Measurements from ENCODE around the gene CDCA8. TPM values are rescaled to one million over a fixed set of nuclear protein-coding genes. Genes with fewer than 3 reads are reported as not detected.

Gene CDCA8
- total and polyA plus RNA-seq, 9 donors = 0.11 to 1.9 (median 0.60) TPM

- intact Hi-C loops (cut with DNase I) = no loop called here
- Histone ChIP-seq H3K27me3 (no peaks in the 10 kb centered on the region), H3K27ac (no peak overlapping the region), H3K36me3 (no peaks in the 10 kb centered on the region), H3K4me3 (no peak overlapping the region), H3K9me3 (no peaks in the 10 kb centered on the region), H3K4me1 (ENCODE audit: insufficient read depth) (no peaks in the 10 kb centered on the region)
- TF ChIP-seq POLR2A (IDR thresholded peaks at IDR 0.05) (no peak), EP300 (IDR thresholded peaks at IDR 0.05) (no peak)
- TF ChIP-seq, protein P1, sequence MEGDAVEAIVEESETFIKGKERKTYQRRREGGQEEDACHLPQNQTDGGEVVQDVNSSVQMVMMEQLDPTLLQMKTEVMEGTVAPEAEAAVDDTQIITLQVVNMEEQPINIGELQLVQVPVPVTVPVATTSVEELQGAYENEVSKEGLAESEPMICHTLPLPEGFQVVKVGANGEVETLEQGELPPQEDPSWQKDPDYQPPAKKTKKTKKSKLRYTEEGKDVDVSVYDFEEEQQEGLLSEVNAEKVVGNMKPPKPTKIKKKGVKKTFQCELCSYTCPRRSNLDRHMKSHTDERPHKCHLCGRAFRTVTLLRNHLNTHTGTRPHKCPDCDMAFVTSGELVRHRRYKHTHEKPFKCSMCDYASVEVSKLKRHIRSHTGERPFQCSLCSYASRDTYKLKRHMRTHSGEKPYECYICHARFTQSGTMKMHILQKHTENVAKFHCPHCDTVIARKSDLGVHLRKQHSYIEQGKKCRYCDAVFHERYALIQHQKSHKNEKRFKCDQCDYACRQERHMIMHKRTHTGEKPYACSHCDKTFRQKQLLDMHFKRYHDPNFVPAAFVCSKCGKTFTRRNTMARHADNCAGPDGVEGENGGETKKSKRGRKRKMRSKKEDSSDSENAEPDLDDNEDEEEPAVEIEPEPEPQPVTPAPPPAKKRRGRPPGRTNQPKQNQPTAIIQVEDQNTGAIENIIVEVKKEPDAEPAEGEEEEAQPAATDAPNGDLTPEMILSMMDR (IDR thresholded peaks at IDR 0.05) = no peak
- 51 to 67% (median 55%) methylated on average over 16 to 17 of the region's 17 CpGs for WGBS, 3 donors
- DNase-seq = no peak
These were observed 25.2 kb upstream of the CDCA8 start for GRCh38 chr1:37667023-37667671.

DNA sequence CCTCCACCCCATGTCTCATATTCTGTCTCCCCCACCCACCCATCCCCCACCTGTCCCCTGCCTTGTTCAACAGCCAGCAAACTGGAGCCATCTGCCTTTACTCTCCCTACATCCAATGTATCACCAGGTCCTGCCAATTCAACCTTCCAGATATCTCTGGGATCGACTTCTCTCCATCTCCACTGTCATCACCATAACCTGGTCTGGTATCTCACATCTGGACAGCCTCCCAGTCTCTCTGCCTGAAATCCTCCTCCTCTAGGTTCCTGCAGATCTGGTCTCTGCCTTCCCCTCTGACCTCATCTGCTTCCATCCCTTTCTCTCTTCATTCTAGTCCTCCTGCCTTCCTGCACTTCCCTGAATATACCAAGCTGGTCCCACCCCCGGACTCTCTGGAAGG, 22.2 kb upstream of the CDCA8 start:
- H3K9me3 ChIP-seq = no peaks in the 10 kb centered on the region
- no peak overlapping the region for H3K4me3 ChIP-seq
- no peaks in the 10 kb centered on the region for H3K27me3 ChIP-seq
- no peaks in the 10 kb centered on the region for H3K36me3 ChIP-seq
- H3K27ac ChIP-seq = no peak overlapping the region
- no peak for DNase-seq
- WGBS, 3 donors = 42 to 62% (median 50%) methylated on average over 2 of the region's 2 CpGs
- intact Hi-C loops (cut with DNase I) = loop anchor here in 1 of 4 donors (5.0 to 10.0 kb wide), 2 partner anchors 68 to 215 kb away; no protein-coding TSS in a partner anchor
- no peaks in the 10 kb centered on the region for H3K4me1 ChIP-seq (ENCODE audit: insufficient read depth)
- TF ChIP-seq EP300 (IDR thresholded peaks at IDR 0.05) (no peak), POLR2A (IDR thresholded peaks at IDR 0.05) (no peak)
- TF ChIP-seq, protein P1 (IDR thresholded peaks at IDR 0.05) = no peak

DNA sequence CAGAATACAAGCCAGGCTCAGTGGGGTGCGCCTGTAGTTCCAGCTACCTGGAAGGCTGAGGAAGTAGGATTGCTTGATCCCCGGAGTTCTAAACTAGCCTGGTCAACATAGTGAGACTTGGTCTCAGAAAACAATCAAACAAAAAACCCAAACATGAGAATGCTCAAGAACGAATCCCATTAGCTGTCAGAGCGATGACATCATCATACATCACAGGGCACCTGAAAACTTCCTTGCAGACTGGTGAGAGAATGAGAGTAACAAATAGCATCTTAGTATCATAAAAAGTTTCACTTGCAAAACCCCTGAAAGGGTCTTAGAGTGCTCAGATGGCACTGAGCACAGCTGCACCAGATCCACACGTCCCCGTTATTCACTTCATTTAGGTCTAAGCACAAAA, 21.1 kb upstream of the CDCA8 start:
- Histone ChIP-seq H3K9me3 (no peaks in the 10 kb centered on the region), H3K4me1 (ENCODE audit: insufficient read depth) (peaks cover 4% of the 10 kb centered on the region), H3K36me3 (no peaks in the 10 kb centered on the region), H3K27me3 (no peaks in the 10 kb centered on the region), H3K4me3 (no peak overlapping the region), H3K27ac (no peak overlapping the region)
- intact Hi-C loops (cut with DNase I) = loop anchor here in 1 of 4 donors (5.0 to 10.0 kb wide), 2 partner anchors 69 to 216 kb away; no protein-coding TSS in a partner anchor
- no peak for DNase-seq
- WGBS, 3 donors = 65 to 77% (median 66%) methylated on average over 6 of the region's 6 CpGs
- TF ChIP-seq EP300 (IDR thresholded peaks at IDR 0.05) (no peak), POLR2A (IDR thresholded peaks at IDR 0.05) (no peak)
- TF ChIP-seq, protein P1 (IDR thresholded peaks at IDR 0.05) = no peak

DNA sequence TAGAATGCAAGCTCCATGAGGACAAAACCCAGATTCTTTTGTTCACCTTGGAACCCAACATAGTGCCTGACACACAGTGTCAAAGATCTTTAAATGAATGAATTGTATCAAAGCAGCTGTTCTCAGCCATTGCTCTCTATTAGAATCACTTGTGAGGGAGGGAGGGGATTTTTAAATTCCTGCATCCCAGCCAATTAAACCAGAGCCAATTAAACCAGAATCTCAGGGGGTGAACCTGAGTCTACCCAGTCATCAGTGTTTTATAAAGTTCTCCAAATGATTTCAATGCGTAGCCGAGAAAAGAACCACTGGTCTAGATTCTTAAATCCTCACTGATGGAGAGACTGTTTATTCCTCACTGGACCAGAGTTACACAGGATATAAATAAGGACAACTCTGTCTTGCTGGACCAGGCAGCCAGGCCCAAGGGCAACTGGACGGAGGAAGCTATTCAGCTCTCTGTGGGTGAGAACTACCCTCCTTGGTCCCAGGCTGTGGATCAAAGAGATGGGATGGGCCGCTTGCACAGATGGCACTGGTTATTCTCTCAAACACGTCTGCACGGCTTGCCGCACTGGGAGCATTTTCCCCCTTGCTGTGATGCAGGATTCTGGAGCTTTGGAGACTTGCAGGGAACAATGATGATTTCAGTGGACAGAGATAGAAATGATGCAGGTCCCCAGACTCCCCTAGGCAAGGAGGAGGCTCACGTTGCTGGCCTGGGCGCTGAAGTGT, 20.0 kb upstream of the CDCA8 start:
- Histone ChIP-seq H3K9me3 (no peaks in the 10 kb centered on the region), H3K27ac (no peak overlapping the region), H3K4me3 (no peak overlapping the region), H3K27me3 (no peaks in the 10 kb centered on the region), H3K36me3 (no peaks in the 10 kb centered on the region), H3K4me1 (ENCODE audit: insufficient read depth) (peaks cover 4% of the 10 kb centered on the region)
- intact Hi-C loops (cut with DNase I) = loop anchor here in 1 of 4 donors (5.0 to 10.0 kb wide), 2 partner anchors 70 to 218 kb away; no protein-coding TSS in a partner anchor
- no peak for TF ChIP-seq EP300 (IDR thresholded peaks at IDR 0.05)
- TF ChIP-seq, protein P1 (IDR thresholded peaks at IDR 0.05) = no peak
- no peak for TF ChIP-seq POLR2A (IDR thresholded peaks at IDR 0.05)
- WGBS, 3 donors = 56 to 68% (median 59%) methylated on average over 9 of the region's 9 CpGs
- DNase-seq = no peak
